ENCODE measurements around the gene CDH6. TPM values are rescaled to one million over a fixed set of nuclear protein-coding genes. Genes with fewer than 3 reads are reported as not detected.

The CDH6 gene
- total and polyA plus RNA-seq, 2 donors (not counting 1 experiment from before 2014, with no cell fraction given) = not detected

DNA sequence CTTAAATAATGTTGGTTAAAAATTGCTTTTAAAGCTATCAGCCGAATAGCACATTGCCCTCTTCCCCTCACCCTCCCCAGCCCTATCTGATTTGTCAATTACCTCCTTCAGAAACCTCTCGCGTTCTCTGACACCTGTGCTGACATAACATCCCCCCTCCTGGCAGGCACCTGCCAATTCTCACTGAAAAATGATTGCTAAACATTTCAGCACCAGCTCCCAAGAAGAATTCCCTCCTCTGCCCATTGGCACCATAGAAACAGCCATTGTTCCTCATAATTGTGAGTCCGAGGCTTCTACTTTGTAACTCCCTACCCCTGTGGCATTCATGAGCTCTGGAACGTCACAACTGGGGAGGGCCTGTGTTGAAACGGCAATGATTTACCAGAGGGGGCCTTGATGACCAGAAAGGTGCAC lies 20.2 kb downstream of the CDH6 start:
- ChIA-PET CTCF (no interaction called here), POLR2A (no interaction called here)
- Mint-ChIP-seq H3K4me1 (no peaks in the 10 kb centered on the region), H3K9me3 (ENCODE audit: insufficient read depth) (no peaks in the 10 kb centered on the region), H3K27me3 (no peaks in the 10 kb centered on the region), H3K4me3 (no peak overlapping the region), H3K27ac (no peak overlapping the region)
- no peak for DNase-seq
- WGBS (ENCODE audit: insufficient coverage) = 67% methylated on average over 6 of the region's 6 CpGs
- H3K79me2 ChIP-seq (ENCODE audit: control insufficient read depth, insufficient read depth, low read length) = no peaks in the 10 kb centered on the region
- no peak for ATAC-seq (ENCODE audit: low read depth)
- H3K36me3 ChIP-seq (replicated peaks in 1 of 2; ENCODE audit: control extremely low read depth in 1 of 2, control insufficient read depth in 1 of 2, extremely low read depth in 1 of 2, insufficient read depth in 2 of 2, low read length in 1 of 2) = no peaks in the 10 kb centered on the region
- H3K27ac ChIP-seq (ENCODE audit: low read length in 2 of 2) = no peak overlapping the region
- H3K9ac ChIP-seq (ENCODE audit: low read length) = no peak overlapping the region
- H3K27me3 ChIP-seq (replicated peaks in 1 of 4; ENCODE audit: control extremely low read depth in 1 of 4, control insufficient read depth in 3 of 4, insufficient read depth in 4 of 4, low read length in 3 of 4) = no peaks in the 10 kb centered on the region
- no peak for TF ChIP-seq EZH2 (IDR thresholded peaks at IDR 0.05; ENCODE audit: borderline replicate concordance, insufficient read depth, low read depth, low read length, poor library complexity, severe bottlenecking)
- TF ChIP-seq, protein P1, sequence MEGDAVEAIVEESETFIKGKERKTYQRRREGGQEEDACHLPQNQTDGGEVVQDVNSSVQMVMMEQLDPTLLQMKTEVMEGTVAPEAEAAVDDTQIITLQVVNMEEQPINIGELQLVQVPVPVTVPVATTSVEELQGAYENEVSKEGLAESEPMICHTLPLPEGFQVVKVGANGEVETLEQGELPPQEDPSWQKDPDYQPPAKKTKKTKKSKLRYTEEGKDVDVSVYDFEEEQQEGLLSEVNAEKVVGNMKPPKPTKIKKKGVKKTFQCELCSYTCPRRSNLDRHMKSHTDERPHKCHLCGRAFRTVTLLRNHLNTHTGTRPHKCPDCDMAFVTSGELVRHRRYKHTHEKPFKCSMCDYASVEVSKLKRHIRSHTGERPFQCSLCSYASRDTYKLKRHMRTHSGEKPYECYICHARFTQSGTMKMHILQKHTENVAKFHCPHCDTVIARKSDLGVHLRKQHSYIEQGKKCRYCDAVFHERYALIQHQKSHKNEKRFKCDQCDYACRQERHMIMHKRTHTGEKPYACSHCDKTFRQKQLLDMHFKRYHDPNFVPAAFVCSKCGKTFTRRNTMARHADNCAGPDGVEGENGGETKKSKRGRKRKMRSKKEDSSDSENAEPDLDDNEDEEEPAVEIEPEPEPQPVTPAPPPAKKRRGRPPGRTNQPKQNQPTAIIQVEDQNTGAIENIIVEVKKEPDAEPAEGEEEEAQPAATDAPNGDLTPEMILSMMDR (IDR thresholded peaks at IDR 0.05) = no peak
- no peak overlapping the region for H3K4me2 ChIP-seq (replicated peaks; ENCODE audit: low read depth, low read length, poor library complexity, severe bottlenecking)
- H3K9me3 ChIP-seq (ENCODE audit: control extremely low read depth in 1 of 3, control insufficient read depth in 2 of 3, insufficient read depth in 1 of 3, low read length in 2 of 3) = no peaks in the 10 kb centered on the region
- intact Hi-C loops (cut with micrococcal nuclease) = no loop called here
- H2AFZ ChIP-seq (ENCODE audit: insufficient read depth, low read depth, low read length, poor library complexity, severe bottlenecking) = no peak overlapping the region
- no peak overlapping the region for H3K4me3 ChIP-seq (ENCODE audit: control extremely low read depth in 1 of 5, extremely low read depth in 1 of 5, insufficient read depth in 1 of 5, low read depth in 2 of 5, low read length in 4 of 5)
- no peaks in the 10 kb centered on the region for H4K20me1 ChIP-seq (ENCODE audit: control insufficient read depth, insufficient read depth, low read length, poor library complexity, severe bottlenecking)
- no peaks in the 10 kb centered on the region for H3K4me1 ChIP-seq (ENCODE audit: control insufficient read depth in 2 of 2, insufficient read depth in 2 of 2, low read length in 2 of 2)

DNA sequence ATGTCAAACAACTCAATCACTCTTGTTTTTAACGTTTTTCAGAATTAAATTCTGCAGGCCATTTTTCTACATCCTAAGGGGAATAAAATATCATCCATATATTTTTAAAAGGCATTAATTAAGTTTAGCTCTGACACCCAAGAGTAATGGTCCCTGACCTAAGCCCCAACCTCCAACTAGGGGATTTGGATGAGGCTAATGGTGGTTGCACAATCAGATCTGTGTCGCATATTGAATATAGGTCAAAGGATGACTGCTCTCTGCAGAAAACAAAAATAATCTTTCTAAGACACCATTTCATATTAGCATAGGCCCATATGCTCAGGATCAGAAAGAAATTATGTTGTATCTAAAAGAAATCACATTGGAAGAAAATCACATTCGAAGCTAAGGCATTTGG lies 20.7 kb downstream of the CDH6 start:
- intact Hi-C loops (cut with micrococcal nuclease) = no loop called here
- H3K27ac Mint-ChIP-seq = no peak overlapping the region
- H3K4me3 ChIP-seq (ENCODE audit: control extremely low read depth in 1 of 5, extremely low read depth in 1 of 5, insufficient read depth in 1 of 5, low read depth in 2 of 5, low read length in 4 of 5) = no peak overlapping the region
- no peak overlapping the region for H2AFZ ChIP-seq (ENCODE audit: insufficient read depth, low read depth, low read length, poor library complexity, severe bottlenecking)
- H3K4me3 Mint-ChIP-seq = no peak overlapping the region
- H3K36me3 ChIP-seq (replicated peaks in 1 of 2; ENCODE audit: control extremely low read depth in 1 of 2, control insufficient read depth in 1 of 2, extremely low read depth in 1 of 2, insufficient read depth in 2 of 2, low read length in 1 of 2) = no peaks in the 10 kb centered on the region
- CTCF ChIA-PET = no interaction called here
- H3K79me2 ChIP-seq (ENCODE audit: control insufficient read depth, insufficient read depth, low read length) = no peaks in the 10 kb centered on the region
- H3K4me1 Mint-ChIP-seq = no peaks in the 10 kb centered on the region
- no peak overlapping the region for H3K9ac ChIP-seq (ENCODE audit: low read length)
- no peaks in the 10 kb centered on the region for H3K27me3 Mint-ChIP-seq
- DNase-seq (no peak), ATAC-seq (ENCODE audit: low read depth) (no peak)
- no peaks in the 10 kb centered on the region for H3K9me3 Mint-ChIP-seq (ENCODE audit: insufficient read depth)
- POLR2A ChIA-PET = no interaction called here
- TF ChIP-seq, protein P1 (IDR thresholded peaks at IDR 0.05) = no peak
- no peak for TF ChIP-seq EZH2 (IDR thresholded peaks at IDR 0.05; ENCODE audit: borderline replicate concordance, insufficient read depth, low read depth, low read length, poor library complexity, severe bottlenecking)
- no peaks in the 10 kb centered on the region for H3K4me1 ChIP-seq (ENCODE audit: control insufficient read depth in 2 of 2, insufficient read depth in 2 of 2, low read length in 2 of 2)
- no peaks in the 10 kb centered on the region for H3K9me3 ChIP-seq (ENCODE audit: control extremely low read depth in 1 of 3, control insufficient read depth in 2 of 3, insufficient read depth in 1 of 3, low read length in 2 of 3)
- no CpG with 5 or more reads among the region's 3 CpGs for WGBS (ENCODE audit: insufficient coverage)
- no peak overlapping the region for H3K4me2 ChIP-seq (replicated peaks; ENCODE audit: low read depth, low read length, poor library complexity, severe bottlenecking)
- H3K27ac ChIP-seq (ENCODE audit: low read length in 2 of 2) = no peak overlapping the region
- H3K27me3 ChIP-seq (replicated peaks in 1 of 4; ENCODE audit: control extremely low read depth in 1 of 4, control insufficient read depth in 3 of 4, insufficient read depth in 4 of 4, low read length in 3 of 4) = no peaks in the 10 kb centered on the region
- no peaks in the 10 kb centered on the region for H4K20me1 ChIP-seq (ENCODE audit: control insufficient read depth, insufficient read depth, low read length, poor library complexity, severe bottlenecking)

Data from B cell (primary cell).